Right renal pelvis (tissue), 4 donors: ENCODE data around the gene KNSTRN. TPM values are rescaled to one million over a fixed set of nuclear protein-coding genes. Genes with fewer than 3 reads are reported as not detected.

Experiments
- DNase-seq, 4 donors: peaks; one replicate each; pipeline ENCODE4 v3.0.0-alpha.2; 2013; ENCODE audit warnings: low read depth in 4 of 4, low spot score in 3 of 4, missing footprints in 1 of 4
- polyA plus RNA-seq, 4 donors: library from polyadenylated mRNA; unstranded; fragments of 120-200 nt; gene quantifications; one replicate each; pipeline ENCODE4 v1.2.1, GENCODE V29; 2013; ENCODE audit not compliant: insufficient read length in 4 of 4

Gene KNSTRN
- polyA plus RNA-seq, 4 donors = 29.5 to 34.7 (median 31.0) TPM

- DNase-seq = no peak
These were observed 37.2 kb upstream of the KNSTRN start for GRCh38 chr15:40345225-40345866.

- DNase-seq = no peak
These were observed 36.5 kb upstream of the KNSTRN start for GRCh38 chr15:40345867-40346578.

- DNase-seq = no peak
These were observed 35.7 kb upstream of the KNSTRN start for GRCh38 chr15:40346579-40347558.

GRCh38 chr15:40347559-40348473 lies 34.7 kb upstream of the KNSTRN start:
- no peak for DNase-seq

DNA sequence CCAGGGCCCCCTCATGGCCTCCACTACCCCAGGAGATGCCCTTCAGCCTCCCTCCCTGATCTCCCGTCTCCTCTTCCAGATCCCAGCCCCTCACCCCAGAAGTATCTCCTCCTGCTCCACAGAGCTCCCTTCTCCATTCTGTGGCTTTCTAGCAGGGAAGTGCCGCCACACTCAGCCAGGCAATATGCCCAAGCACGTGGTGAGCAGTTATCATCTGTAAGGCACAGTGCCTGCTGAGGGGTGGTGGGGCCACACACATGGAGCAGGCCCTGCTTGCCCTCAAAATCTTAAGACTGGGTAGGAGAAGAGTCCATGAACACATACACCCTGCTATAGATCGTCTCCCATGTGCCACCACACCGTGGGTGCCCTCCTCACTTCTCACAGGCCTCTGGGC lies 34.0 kb upstream of the KNSTRN start:
- DNase-seq = no peak

GRCh38 chr15:40349163-40349562 lies 33.4 kb upstream of the KNSTRN start:
- DNase-seq = no peak

DNA sequence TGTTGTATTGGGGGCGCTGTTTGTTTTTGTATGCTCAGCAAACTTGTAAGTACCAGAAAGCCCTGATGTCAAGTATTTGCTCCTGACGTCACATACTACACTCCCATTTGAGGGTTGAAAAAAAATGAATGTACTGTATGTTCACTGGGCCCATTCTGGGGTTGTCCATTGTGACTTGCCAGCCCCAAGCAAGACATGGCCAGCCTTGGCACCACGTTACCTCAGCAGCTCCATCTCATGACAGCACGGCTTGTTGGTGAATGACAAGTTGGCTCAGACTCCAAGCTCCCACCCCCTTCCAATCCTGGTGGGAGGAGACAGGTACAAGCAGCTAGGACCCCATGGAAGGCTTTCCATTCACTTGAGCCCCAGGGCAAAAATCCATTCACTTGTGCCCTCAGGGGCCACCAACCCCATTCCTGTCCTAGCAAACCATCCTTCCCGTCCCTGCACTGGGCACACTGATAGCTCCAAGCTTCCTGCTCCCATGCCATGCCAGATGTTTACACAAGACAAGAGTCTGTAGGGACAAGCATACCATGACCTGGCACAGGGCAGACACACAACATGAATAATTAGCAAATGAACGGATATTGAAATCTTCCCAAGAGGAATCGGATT lies 30.1 kb upstream of the KNSTRN start:
- DNase-seq = no peak

GRCh38 chr15:40353697-40354096 lies 28.8 kb upstream of the KNSTRN start:
- DNase-seq = no peak

DNA sequence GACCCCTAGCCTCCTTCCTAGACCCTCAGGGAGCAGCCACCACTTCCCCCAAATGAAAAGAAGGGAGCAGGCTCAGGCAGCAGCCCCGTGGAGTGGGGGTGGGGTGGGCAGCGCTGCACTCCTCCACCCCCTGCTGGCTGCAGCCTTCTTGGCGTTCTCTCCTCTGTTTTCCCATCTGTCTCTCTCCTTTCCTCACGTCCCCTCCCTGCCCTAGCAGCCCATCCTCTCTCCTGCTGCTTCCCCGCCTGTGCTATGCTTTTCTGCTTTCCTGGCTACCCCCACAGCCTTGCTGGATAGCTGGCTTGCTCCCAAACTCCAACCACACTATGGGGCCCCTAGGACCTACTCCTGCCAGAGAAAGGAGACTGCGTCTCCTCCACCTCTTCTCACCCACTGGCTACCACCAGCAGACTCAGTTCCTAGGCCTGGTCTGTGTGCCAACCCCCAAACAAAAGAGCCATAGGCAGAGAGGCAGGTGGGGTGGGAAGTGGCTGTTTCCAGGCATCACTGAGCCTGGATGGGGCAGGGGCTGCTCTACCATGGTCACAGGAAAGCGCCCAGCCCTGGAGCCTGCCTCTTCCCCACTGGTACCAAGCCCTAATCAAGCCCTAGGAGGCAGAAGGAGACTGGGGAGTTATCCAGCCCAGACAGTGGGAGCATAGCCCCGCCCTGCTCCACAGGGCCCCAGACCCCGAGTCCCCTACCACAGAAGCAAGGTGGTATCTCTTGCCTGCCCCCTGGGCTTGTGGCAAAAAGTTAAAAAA lies 27.9 kb upstream of the KNSTRN start:
- no peak for DNase-seq

DNA sequence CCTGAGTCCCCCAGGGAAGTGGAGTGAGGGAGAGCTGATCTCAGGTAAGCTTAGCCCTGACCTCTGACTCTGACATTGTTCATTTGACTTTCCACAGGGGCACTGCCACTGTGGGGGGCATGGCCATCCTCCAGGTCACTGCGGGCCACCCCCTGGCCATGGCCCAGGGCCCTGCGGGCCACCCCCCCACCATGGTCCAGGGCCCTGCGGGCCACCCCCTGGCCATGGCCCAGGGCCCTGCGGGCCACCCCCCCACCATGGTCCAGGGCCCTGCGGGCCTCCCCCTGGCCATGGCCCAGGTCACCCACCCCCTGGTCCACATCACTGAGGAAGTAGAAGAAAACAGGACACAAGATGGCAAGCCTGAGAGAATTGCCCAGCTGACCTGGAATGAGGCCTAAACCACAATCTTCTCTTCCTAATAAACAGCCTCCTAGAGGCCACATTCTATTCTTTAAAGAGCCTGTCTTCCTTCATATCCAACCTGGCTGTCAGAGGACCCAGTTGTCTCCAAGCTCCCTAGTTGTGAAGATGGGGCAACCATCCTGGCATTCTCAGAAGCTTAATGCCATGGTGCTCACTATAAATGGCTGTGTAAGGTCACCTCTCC lies 26.4 kb upstream of the KNSTRN start:
- DNase-seq = no peak

GRCh38 chr15:40357246-40357645 lies 25.3 kb upstream of the KNSTRN start:
- no peak for DNase-seq

- peak in 2 of 4 donors; percentile 60 for DNase-seq
These were observed 24.6 kb upstream of the KNSTRN start, which contains the start of gene DISP2 for GRCh38 chr15:40357723-40358470. Gene DISP2, plus strand, starts transcription at chr15:40358219. Its CDS starts 103 bp downstream, at chr15:40358322.

DNA sequence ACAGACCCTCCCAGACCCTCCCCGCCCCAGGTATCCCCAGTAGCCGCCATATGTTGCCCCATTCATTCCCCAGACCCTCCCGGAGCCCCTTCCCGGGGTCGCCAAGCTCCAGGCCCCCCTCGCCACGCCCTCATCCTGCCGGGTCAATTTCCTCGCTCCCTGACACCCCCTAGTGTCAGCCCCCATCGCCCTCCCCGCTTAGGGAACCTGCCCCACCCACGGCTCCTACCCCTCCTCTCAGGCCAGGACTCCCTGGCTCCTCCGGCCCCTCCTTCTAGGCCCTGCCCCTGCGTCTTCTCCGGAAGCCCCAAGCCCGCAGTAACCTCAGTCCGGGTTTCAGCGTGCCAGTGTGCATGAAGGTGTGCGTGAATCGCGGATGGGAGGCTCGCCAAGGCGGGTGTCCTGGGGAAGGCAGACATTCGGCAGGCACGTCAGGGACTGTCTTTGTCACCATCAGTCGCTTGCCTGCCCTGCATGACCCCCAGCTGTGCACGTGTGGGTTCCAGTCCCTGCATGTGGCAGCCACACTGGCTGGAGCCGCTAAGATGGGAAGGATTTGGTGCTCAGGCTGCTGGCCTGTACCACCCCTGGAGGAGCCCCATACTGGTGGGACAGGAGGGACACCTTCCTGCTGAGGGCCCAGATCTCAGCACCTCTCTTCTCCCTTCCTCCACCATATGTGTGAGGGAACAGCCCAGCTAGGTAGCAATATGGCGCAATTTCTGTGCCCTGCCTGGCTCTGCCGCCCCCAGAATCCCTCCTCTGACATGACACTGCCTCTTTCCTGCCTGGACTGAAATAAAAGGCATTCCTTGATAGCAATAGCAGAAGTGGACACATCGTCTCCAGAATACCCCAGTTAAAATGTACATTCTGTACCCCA lies 23.8 kb upstream of the KNSTRN start:
- DNase-seq = no peak

- DNase-seq = no peak
These were observed 22.5 kb upstream of the KNSTRN start for GRCh38 chr15:40360015-40360414.

GRCh38 chr15:40361640-40362039 lies 20.9 kb upstream of the KNSTRN start:
- no peak for DNase-seq

GRCh38 chr15:40363611-40364010 lies 18.9 kb upstream of the KNSTRN start:
- DNase-seq = no peak

DNA sequence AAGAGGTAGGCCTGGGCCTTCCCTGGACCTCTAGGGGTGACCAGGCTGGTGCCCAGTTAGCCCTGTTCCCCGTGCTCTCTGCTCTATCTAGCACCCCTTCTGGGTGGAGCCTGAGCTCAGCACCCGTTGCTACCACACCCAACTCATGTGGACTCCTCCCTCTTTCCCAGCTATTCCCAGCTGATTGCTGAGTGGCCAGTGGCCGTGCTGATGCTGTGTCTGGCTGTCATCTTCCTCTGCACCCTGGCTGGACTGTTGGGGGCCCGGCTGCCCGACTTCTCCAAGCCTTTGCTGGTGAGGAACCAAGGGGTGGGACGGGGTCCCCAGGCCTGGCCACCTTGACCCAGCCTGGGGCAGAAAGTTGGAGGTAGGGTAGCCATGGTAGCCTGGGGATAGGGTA lies 18.3 kb upstream of the KNSTRN start:
- no peak for DNase-seq
